CD4-positive, alpha-beta T cell treated with Interleukin-4 for 4 hours (primary cell): ENCODE results near the gene GRB14.
"Not testable (repeated sequence)": the region's sequence is repeated elsewhere in the genome, so short reads cannot be mapped to it uniquely, and the experiment has no call there.

Experiments used
- DNase-seq: peaks from one replicate; pipeline ENCODE4 v3.0.0-alpha.2; 2020

Gene GRB14

GRCh38 chr2:164478205-164478604, 143.1 kb downstream of the GRB14 start:
- no peak for DNase-seq

- no peak for DNase-seq
Measured at GRCh38 chr2:164474873-164475272, 146.4 kb downstream of the GRB14 start.

GRCh38 chr2:164473021-164473420, 148.3 kb downstream of the GRB14 start:
- DNase-seq: no peak

GRCh38 chr2:164465047-164465446, 156.2 kb downstream of the GRB14 start:
- DNase-seq: not testable (repeated sequence)

GRCh38 chr2:164464376-164464775, 156.9 kb downstream of the GRB14 start:
- DNase-seq: no peak

- no peak for DNase-seq
Measured at GRCh38 chr2:164458792-164459191, 162.5 kb downstream of the GRB14 start.

- no peak for DNase-seq
Measured at GRCh38 chr2:164457271-164457670, 164.0 kb downstream of the GRB14 start.

- DNase-seq: no peak
Measured at GRCh38 chr2:164456619-164457018, 164.7 kb downstream of the GRB14 start.

GRCh38 chr2:164453656-164454305, 167.5 kb downstream of the GRB14 start:
- no peak for DNase-seq

GRCh38 chr2:164450278-164450677, 171.0 kb downstream of the GRB14 start:
- no peak for DNase-seq

- DNase-seq: no peak
Measured at GRCh38 chr2:164449706-164450105, 171.6 kb downstream of the GRB14 start.

- no peak for DNase-seq
Measured at GRCh38 chr2:164447660-164448059, 173.6 kb downstream of the GRB14 start.
